NCI-H2029 treated with DMSO at 0.1 percent for 48 hours (cell line): ENCODE measurements around the gene STAM.
"Not testable (repeated sequence)": the region's sequence is repeated elsewhere in the genome, so short reads cannot be mapped to it uniquely, and the experiment has no call there.

Experiments used
- DNase-seq: peaks from one replicate; lab custom pipeline; 2025; lab: John Stamatoyannopoulos, UW

STAM gene

DNA sequence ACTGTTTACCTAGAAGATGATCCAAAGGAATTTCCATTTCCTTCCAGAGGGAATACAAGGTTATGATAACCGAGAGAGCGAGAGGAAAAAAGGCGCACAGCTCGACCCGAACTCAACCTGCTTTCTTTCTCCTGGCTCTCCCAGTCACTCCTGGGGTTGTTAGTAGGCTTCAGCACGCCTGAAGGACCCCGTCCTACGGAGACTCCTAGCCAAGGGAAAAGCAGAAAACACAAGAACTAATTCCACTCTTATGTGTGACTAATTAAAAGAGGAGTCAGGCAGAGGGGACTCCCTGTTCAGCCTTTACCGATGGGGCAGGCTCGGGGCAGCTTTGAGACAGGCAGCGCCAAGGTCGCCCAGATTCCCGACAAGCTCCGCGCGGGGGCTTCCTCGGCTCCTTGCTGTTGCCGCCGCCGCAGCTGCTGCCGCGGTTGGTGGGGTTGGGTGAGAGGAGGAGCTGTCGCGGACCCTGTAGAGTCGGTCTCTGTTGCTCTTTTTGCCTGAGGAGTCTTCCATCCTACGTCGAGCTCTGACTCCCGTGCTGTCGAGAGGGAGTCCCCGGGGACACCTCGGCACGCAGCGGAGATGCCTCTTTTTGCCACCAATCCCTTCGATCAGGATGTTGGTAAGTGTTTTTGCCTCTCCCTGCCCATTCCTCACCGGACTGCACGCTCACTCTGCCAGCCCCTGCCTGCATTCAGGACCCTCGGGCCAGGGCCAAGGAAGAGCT, at the start of gene STAM:
Gene STAM, plus strand, starts transcription at position 397 of the 730 bp plus-strand sequence. Its CDS starts 189 bp downstream, at position 586.
- peak; percentile 56 for DNase-seq

DNA sequence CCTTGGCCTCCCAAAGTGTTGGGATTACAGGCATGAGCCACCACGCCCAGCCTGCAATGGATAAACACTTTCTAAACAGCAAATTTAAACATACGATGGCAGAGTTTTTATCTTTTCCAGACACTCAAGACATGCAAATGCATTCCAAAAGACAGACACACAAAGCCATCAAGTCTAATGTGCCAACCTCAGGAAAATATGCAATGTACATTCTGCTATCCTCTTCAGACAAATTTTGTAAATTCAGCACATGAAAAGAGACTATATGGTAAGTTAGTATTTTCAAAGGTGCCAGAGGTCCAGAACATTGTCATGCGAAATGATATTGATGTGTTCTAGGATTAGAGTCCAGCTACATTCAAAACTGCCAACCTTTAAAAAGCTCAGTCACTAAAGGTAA, 46.6 kb upstream of the STAM start:
- DNase-seq, result no peak

DNA sequence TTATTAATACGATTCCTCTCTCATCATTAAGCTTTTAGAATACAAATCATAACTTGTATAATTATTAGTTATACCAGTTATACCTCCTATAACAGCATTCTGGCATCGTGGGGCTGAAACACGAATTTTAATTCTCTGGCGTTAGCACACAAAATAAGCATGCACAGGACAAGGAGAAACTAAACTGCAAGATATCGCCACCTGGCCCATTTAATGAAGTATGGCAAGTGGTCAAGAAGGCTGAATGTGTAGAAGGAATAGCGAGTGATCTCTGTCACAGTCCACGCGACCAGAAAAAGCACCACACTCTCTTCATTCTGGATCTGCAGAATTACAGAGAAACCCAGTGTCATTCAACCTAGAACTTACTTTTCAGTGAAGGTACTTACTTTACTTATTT, 44.9 kb upstream of the STAM start:
- DNase-seq, result no peak

DNA sequence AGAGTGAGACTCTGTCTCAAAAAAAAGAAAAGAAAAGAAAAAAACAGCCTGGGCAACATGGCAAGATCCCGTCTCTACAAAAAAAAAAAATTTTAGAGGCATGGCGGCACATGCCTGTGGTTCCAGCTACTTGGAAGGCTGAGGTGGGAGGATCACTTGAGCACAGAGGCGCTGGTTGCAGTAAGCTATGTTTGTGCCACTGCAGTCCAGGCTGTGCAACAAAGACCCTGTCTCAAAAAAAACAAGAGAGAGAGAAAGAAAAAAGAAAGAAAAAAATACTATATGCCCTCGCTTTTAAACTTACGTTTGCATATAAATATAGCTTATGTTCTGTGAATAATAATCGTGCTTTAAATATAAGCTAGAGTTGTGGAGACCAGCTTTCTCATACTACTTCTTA, 38.0 kb upstream of the STAM start:
- no peak for DNase-seq

DNA sequence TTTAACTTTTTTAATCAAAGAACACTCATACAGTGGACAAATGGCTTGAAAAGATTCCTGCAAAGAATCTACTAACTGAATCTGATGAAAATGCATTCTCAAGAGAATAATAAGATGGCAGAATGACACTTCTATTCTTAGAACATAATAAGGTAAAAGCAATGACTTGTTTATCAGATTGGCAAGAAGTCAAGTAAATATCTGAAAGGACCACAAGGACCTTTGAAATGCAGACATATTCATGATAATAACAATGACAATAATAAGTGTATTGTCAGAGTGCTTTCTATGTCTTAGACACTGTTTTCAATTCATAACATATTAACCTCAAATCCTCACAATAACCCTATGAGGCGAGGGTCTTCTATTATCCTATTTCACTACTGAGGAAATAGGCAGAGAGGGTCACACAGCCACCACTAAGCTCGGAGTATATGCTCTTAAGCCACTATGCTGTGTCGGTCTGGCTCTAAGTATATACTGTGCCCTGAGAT, 37.4 kb upstream of the STAM start:
- DNase-seq, result no peak

DNA sequence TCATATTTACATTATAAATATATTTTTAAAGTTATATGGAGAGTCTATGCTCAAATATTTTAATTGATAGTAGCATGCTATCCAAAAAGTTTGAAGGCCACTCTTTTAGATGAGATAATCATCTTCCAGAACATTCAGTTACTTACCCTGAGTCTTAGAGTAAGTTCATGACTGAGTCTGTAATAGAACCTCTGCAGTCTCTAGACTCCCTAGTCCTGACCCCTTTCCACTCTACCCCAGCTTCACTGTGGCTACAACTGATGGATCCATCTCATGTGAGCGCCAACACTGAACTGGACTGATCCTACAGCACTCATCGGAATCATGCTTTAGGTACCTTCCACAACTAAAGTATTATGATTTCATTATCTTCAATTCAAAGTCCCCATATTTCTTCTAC, 36.9 kb upstream of the STAM start:
- DNase-seq, result no peak

DNA sequence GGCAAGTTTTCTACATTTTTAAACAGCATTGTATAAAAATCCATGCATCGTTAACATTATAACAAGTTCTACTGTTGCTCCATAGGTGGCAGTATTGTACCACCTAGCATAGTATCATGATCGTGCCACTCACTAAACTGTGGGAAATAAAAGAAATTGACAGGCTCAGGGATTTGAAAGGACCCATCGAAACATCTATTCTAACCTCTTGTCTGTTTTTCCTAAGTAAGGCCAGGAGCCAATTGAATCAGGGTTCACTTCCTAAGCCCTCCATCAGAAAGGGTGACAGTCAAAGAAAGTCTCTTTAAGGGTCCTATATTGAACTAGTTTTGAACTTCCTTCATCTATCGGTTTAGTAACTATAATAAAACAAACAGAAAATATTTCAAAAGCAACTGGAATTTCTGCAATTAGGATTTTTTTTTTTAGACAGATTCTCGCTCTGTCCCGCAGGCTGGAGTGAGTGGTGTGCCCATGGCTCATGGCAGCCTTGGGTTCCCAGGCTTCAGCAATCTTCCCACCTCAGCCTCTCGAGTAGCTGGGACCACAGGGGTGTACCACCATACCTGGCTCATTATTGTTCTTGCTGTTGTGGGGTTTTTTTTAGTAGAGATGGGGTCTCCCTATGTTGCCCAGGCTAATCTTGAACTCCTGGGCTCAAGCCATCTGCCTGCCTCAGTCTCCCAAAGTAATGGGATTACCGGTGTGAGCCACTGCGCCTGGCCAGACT, 36.2 kb upstream of the STAM start:
- DNase-seq, result peak; percentile 3

DNA sequence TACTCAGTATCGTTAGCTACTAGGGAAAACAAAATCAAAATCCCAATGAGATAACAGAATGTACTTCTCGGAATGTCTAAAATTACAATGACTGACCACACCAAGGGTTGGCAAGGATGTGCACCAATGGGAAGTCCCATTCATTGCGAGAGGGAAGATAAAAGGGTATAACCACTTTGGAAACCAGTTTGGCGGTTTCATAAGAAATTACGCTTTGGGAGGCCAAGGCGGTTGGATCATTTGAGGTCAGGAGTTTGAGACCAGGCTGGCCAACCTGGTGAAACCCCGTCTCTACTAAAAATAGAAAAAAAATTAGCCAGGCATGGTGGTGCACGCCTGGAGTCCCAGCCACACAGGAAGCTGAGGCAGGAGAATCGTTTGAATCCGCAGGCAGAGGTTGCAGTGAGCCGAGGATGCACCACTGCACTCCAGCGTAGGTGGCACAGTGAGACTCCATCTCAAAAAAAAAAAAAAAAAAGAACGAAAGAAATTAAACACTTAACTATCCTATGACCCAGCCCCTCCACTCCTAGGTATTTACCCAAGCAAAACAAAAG, 34.4 kb upstream of the STAM start:
- DNase-seq, result no peak

DNA sequence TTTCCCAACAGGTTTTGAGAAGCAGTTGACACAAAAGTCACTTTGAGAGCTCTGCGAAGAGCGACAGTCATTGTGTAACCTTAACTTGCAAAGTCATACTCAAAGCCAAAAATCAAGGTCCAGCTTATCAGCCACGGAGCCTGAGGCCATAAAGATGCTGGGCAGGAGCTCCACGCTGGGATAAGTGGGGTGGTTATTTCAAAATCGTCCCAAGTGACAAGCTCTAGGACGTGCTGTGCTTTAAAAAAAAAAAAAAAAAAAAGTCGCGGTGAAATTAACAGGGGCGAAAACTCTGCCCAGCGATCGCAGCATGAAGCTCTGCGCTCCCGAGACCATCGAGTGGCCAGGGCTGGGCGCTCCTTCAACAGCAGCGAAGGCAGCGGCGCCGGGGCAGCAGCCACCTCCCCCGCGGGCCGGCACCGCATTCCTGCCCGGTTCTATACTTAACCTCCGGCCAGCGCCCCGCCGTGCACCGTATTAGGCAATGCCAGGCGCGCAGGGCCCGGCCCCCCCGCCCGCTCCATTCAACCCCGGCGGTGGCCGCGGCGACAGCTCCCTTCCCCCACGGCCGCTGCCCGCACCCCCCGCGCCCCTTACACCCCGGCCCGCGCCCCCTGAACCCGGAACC, 27.4 kb upstream of the STAM start:
- no peak for DNase-seq

DNA sequence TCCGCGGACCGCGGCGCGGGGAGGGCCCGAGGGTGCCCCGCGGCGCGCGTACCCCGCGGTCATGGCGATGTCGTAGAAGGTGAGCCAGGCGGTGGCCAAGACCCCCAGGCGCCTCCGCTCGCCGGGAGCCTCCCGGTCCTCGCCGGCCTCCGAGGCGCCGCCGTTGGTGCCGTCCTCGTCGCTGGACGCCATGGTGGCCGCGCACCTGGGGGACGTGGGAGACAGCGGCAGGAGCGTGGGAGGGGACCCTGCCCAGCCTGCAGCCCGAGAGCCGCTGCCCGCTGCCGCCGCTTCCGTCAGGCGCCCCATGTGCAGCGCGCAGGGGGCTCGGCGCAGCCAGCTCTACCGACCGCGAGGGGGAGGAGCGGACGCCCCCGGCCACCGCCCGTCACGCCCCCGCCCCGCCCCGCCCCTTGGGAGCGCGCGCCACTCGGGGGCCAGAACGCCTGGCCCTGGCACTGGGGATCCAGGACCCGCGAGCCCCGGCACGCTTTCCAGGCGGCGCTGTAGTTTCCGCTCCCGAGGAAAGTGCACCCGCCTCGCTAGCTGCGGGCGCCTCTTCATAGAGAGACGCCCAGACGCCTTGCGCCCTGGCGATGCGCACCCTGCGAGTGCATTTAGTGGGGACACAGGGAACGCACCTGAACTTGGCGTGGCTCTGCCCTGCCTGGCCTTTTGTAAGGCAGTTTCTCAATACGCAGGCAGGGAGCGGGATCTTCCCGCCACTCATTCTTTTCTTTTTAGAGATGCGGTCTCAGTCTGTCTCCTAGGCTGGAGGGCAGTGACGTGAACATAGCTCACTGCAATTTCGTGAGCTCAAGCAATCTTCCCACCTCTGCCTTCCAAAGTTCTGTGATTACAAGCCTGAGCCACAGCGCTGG, 26.7 kb upstream of the STAM start, which contains the start of gene HACD1:
Gene HACD1, minus strand, starts transcription at position 344 of the 881 bp plus-strand sequence. Its CDS starts 35 bp downstream, at position 309.
- no peak for DNase-seq

DNA sequence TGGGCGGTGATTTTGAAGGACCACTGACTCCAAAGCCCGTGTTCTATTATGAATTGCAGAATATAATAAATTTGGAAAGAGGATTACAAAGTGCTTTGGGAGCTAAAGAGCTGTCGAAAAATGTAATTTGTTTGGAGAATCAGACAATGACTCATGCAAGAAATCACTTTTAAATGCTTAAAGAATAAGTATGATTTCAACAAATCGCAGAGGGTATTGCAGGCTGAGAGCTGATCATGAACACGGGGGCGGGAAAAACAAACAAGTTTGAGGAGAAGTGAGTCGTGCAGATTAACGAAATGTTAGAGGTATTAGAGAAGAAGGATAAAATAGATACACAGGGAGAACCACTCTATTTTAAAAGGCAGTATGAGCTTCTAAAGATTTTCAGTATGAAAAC, 21.9 kb upstream of the STAM start:
- DNase-seq, result no peak

DNA sequence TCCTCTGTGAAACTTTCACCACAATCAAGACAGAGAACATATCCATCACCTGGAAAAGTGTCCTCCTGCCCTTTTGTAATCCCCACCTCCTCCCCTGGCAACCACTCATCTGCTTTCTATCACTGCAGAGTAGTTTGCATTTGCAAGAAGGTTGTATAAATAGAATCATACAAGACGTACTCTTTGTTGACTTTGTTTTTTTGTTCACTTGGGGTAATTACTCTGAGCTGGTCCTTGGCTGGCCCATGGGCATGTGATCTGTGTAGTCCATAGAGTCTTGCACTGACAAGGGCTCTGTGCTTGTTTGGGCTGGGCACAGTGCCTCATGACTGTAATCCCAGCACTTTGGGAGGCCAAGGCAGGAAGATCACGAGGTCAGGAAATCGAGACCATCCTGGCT, 19.0 kb upstream of the STAM start:
- DNase-seq, result no peak

DNA sequence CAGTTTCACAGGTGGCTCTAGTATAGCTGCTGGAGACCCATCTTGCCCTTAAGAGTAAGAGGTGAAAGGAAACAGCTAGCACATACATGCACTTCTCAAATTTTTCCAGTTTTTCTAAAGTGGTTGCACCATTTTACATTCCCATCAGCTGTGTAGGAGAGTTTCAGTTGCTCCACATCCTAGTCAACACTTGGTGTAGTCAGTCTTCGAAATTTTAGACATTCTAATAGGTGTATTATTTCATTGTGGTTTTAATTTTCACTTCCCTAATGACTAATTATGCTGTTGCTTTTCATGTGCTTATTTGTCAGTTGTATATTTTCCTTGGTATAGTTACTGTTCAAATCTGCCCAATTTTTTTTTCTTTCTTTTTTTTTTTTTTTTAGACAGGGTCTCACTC, 17.3 kb upstream of the STAM start:
- DNase-seq, result no peak

DNA sequence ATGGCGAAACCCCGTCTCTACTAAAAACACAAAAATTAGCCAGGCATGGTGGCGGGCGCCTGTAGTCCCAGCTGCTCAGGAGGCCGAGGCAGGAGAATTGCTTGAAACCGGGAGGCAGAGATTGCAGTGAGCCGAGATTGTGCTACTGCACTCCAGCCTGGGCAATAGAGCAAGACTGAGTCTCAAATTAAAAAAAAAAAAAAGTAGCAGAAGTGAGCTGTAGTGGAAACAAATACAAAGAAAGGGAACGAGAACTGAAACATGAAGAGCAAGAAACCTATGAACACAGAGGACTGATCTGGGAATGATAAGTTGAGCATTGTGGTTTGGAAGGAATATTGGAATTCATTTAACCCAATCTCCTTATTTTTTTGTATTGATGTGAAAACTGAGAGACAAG, 11.4 kb upstream of the STAM start:
- not testable (repeated sequence) for DNase-seq

DNA sequence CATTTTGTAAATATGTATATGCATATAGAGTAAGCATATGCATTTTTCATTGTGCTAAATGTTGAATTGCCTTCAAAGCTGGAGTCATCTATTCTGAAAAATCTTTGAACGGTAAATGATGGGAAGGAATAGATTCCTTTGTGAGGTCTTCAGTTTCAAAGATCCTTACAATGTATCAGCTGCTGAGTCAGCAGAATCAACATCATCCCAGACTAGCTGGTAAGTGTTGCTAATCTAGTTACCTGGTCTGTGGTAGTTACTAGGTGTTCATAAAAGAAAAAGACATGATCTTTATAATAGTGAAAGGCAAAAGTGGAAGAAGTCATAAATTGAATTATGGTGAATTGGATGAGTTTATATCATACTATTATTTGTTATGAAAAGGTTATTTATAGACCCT, 10.6 kb upstream of the STAM start:
- no peak for DNase-seq

DNA sequence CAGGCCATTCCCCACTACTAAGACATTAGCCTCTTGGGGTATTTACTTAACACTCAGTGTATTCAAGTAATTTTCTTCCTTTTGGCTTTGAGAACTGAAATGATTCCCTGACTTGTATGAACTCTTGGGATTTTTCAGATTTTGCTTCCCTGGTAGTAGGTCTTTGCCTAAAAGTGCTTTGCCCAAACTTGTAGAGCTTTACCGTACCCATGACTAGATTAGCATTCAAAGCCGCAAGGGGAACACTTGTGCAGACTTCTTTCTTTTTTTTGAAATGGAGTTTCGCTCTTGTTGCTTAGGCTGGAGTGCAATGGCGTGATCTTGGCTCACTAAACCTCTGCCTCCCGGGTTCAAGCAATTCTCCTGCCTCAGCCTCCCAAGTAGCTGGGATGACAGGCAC, 6.1 kb upstream of the STAM start:
- no peak for DNase-seq

DNA sequence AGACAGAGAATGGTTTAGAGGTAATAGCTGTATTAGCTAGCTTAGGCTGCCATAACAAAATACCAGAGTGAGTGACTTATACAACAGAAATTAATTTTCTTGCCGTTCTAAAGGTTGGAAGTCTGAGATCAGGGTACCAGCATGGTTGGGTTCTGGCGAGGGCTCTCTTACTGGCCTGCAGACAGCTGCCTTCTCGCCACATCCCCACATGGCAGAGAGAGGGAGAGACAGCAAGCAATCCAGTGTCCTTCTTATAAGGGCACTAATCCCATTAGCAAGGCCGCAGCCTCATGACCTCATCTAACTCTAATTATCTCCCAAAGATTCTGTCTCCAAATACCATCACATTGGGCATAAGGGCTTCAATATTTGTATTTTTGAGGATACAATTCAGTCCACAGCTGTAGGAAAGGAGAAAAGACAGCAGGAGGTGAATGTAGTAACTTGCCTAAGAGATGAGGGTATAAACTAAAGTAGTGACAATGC, 3.6 kb upstream of the STAM start:
- no peak for DNase-seq

DNA sequence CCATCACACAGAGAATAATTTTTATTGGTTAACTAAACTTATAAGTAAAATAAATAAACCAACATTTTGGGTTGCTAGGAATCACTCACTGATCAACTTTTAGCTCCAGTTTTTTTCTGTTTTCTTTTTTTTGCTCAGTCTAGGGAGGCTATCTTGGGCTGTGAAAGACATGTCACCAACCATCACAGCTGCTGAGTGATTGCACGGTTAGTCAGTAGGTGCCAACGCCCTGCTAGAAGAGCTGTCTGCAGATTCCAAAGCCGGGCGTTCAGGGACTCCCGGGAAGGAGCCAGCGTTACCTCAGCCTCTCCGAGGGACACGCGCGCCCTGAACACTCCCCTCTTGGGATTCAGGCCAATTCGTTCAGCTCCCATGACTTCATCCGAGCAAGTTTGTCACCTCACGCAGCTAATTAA, 604 bp upstream of the STAM start:
- DNase-seq, result no peak

DNA sequence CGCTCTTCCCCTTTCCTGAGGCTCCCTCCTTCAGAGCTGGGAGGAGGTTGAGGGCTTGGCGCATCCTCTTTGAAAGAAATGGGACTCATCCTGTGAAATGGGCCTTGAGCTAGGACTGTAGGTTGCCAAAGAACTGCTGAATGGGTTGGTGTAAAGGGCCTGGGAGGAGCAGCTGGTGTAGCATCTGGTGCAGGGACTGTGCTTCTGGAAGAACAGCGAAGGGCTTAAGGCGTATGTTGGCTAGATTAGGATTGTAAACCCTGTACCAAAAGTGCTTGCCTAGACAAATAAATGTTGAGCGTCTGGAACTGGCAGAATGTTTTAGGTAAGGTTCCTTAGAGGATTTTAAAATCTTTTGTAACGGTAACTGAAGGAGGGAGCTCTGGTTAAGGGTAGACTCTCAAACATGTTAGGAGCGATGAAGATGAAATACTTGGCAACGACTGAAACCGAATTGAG, 563 bp downstream of the STAM start:
- DNase-seq, result no peak

DNA sequence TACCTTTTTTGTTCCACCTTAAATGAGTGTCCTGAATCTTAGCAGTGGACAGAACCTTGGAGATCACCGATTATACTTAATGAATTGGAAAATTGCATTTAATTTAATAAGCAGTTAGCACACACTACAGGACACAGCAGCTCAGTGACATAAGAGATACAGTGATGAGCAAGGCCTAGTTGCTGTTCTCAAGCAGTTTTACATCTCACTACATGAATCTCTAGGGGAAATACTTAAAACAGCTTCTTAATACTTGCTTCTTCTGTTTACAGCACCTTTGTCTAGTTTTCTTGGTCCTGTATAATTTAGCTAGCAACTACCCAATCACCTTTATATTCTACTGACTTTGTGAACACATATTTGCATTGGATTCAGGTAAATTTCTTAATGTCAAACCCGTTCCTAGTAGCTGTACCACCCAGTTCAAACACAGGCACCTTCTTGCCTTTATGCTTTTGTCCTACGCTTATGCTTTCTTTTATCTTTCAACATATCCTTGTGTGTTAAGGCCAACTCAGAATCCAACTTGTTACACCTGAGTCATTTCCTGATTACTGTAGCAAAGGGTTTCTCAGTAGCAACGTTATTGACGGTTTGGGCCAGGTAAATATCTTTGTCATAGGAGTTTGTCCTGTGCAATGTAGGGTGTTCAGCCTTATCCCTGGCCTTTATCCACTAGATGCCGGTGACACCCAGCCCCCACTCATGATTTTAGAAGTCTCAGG, 1.8 kb downstream of the STAM start:
- DNase-seq, result no peak

DNA sequence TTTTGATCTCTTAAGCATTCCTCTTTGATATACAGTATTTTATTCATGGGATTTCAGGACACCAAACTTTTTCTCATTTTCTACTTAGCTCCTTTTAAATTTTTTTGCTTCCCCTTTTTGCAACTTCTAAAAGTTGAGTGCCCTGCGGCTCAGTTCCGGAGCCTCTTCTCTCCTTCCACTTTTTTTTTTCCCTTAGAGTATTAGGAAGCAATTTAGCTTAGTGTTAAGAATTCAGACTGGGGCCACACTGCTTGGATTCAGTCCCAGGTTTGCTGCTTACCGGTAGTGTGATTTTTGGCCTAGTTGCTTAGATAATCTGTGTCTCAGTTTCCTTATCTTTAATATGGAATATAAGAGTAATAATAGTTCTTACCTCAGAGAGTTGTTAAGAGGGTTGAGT, 3.4 kb downstream of the STAM start:
- no peak for DNase-seq
